K562 (cell line): ENCODE results near the gene AJM1. TPM values are rescaled to one million over a fixed set of nuclear protein-coding genes. Genes with fewer than 3 reads are reported as not detected.

ENCODE experiments used
- ATAC-seq: fragments of 200-7000 bp; cut with Tn5 transposase; 3 replicates; pipeline ENCODE4 v1.9.1; 2020; ENCODE audit warnings: moderate library complexity
- BruUV-seq: library from RNA; stranded (reverse); fragments of 400-500 nt; replicated peaks from 2 replicates; lab custom pipeline; 2021; lab: Mats Ljungman, UMichigan
- CTCF ChIA-PET: fragments of 300-600 bp; formaldehyde crosslinking; extraction: SDS; loops from one replicate; lab custom pipeline; 2021; ENCODE audit warnings: low intra/inter-chr PET ratio; lab: Yijun Ruan, JAX
- POLR2A ChIA-PET: fragments of 300-600, 350-650 bp; sonication (Branson Sonifier 250); formaldehyde crosslinking; extraction: SDS; loops from one replicate; lab custom pipeline; 2021; ENCODE audit warnings: antibody characterized with exemption, inconsistent platforms; lab: Yijun Ruan, JAX
- DNase-seq, 4 experiments: peaks; one replicate each; pipeline versions ENCODE4 v3.0.0 to v3.0.0-alpha.2; 2011 to 2018; ENCODE audit warnings: low spot score in 3 of 4, mixed read lengths in 3 of 4; ENCODE audit errors: extremely low read depth in 1 of 4
- FAIRE-seq: peaks from 2 replicates; lab custom pipeline; 2011; peaks lifted over from hg19 to GRCh38; lab: Jason Lieb, UNC
- H2AFZ ChIP-seq: 2 replicates; pipeline ENCODE4 v1.6.0; 2011; ENCODE audit warnings: low read depth, low read length, control low read depth, inconsistent platforms
- H3K27ac ChIP-seq: fragments of 200-600 bp; 3 replicates; pipeline ENCODE4 v1.8.0; 2011; ENCODE audit warnings: low read depth, mild to moderate bottlenecking, control low read depth, inconsistent platforms, low read length, moderate library complexity, mixed read lengths; ENCODE audit errors: extremely low read depth
- H3K27me3 ChIP-seq, 2 experiments: fragments of 300-600 bp in 1 of 2; 2 replicates in 1 of 2; 3 replicates in 1 of 2; pipeline versions ENCODE4 v1.6.0 to v1.8.0; 2011; ENCODE audit warnings: inconsistent platforms in 2 of 2, low read length in 2 of 2, mild to moderate bottlenecking in 1 of 2, mixed read lengths in 1 of 2, moderate library complexity in 1 of 2; ENCODE audit not compliant: control insufficient read depth in 2 of 2, insufficient read depth in 2 of 2
- H3K36me3 ChIP-seq: fragments of 300-600 bp; 3 replicates; pipeline ENCODE4 v1.8.0; 2011; ENCODE audit warnings: mild to moderate bottlenecking, low read length, inconsistent platforms; ENCODE audit not compliant: control insufficient read depth, insufficient read depth
- H3K4me1 ChIP-seq, 2 experiments: fragments of 200-600 bp in 1 of 2; replicated peaks in 1 of 2; 2 replicates in 1 of 2; 3 replicates in 1 of 2; pipeline versions ENCODE4 v1.5.1 to v1.8.0; 2011; ENCODE audit warnings: inconsistent platforms in 2 of 2, low read length in 2 of 2, mild to moderate bottlenecking in 1 of 2, mixed read lengths in 1 of 2, moderate library complexity in 1 of 2; ENCODE audit not compliant: control insufficient read depth in 2 of 2, insufficient read depth in 2 of 2
- H3K4me2 ChIP-seq: 2 replicates; pipeline ENCODE4 v1.6.1; 2011; ENCODE audit warnings: low read length, control low read depth, inconsistent platforms, mixed read lengths; ENCODE audit not compliant: insufficient read depth
- H3K4me3 ChIP-seq: fragments of 200-600 bp; sonication (generic), shearing (Covaris generic); 2 replicates; pipeline ENCODE4 v1.5.1; 2016; ENCODE audit warnings: control low read depth, inconsistent platforms
- H3K79me2 ChIP-seq: fragments of 200-600 bp; 3 replicates; pipeline ENCODE4 v1.8.0; 2011; ENCODE audit warnings: low read length, inconsistent platforms; ENCODE audit not compliant: control insufficient read depth, insufficient read depth
- H3K9ac ChIP-seq, 2 experiments: 2 replicates each; pipeline versions ENCODE4 v1.6.0 to v1.6.1; 2011; ENCODE audit warnings: low read depth in 2 of 2, low read length in 2 of 2, control low read depth in 1 of 2, inconsistent platforms in 1 of 2, mild to moderate bottlenecking in 1 of 2, mixed read lengths in 1 of 2; ENCODE audit not compliant: insufficient read depth in 1 of 2
- H3K9me1 ChIP-seq: one replicate; pipeline ENCODE4 v1.6.0; 2011; ENCODE audit warnings: inconsistent platforms, mild to moderate bottlenecking, low read length, moderate library complexity; ENCODE audit not compliant: control insufficient read depth, insufficient read depth
- H3K9me3 ChIP-seq: replicated peaks from 2 replicates; pipeline ENCODE4 v1.5.1; 2011; ENCODE audit warnings: low read depth, low read length, inconsistent platforms; ENCODE audit not compliant: control insufficient read depth, insufficient read depth
- H4K20me1 ChIP-seq: replicated peaks from 2 replicates; pipeline ENCODE4 v1.6.1; 2011; ENCODE audit warnings: low read length, inconsistent platforms, mixed read lengths; ENCODE audit not compliant: control insufficient read depth, insufficient read depth
- DEAF1 ChIP-seq: fragments of 450-650 bp; formaldehyde crosslinking; IDR thresholded peaks from 2 replicates; pipeline ENCODE4 v1.4.0; 2020; ENCODE audit warnings: mild to moderate bottlenecking, moderate library complexity
- E2F1 ChIP-seq: sonication (generic); formaldehyde crosslinking; IDR thresholded peaks from 2 replicates; pipeline ENCODE4 v1.8.1; 2023; ENCODE audit warnings: mild to moderate bottlenecking, missing genetic modification reagents, moderate library complexity
- FOXA1 ChIP-seq: fragments of 450-650 bp; IDR thresholded peaks from 2 replicates; pipeline ENCODE4 v1.6.1; 2016; ENCODE audit warnings: mild to moderate bottlenecking, borderline replicate concordance
- GATAD2B ChIP-seq: fragments of 450-650 bp; IDR thresholded peaks from 2 replicates; pipeline ENCODE4 v1.6.1; 2017; ENCODE audit warnings: mild to moderate bottlenecking, borderline replicate concordance
- MTA2 ChIP-seq: fragments of 450-650 bp; IDR thresholded peaks from 2 replicates; pipeline ENCODE4 v1.6.1; 2016; ENCODE audit warnings: low read depth
- NCOA4 ChIP-seq: fragments of 450-650 bp; IDR thresholded peaks from 2 replicates; pipeline ENCODE4 v1.6.1; 2018; ENCODE audit warnings: mild to moderate bottlenecking; ENCODE audit not compliant: partially characterized antibody
- NR3C1 ChIP-seq: sonication (generic); formaldehyde crosslinking; IDR thresholded peaks from 2 replicates; pipeline ENCODE4 v1.8.1; 2022; ENCODE audit warnings: missing genetic modification reagents
- PHF8 ChIP-seq: fragments of 200-600 bp; sonication (generic); IDR thresholded peaks from 2 replicates; pipeline ENCODE4 v1.6.1; 2012; ENCODE audit warnings: mixed run types, mild to moderate bottlenecking, inconsistent platforms, low read length, moderate library complexity, borderline replicate concordance
- RB1 ChIP-seq: fragments of 450-650 bp; IDR thresholded peaks from 2 replicates; pipeline ENCODE4 v1.6.1; 2017; ENCODE audit warnings: low read depth, mild to moderate bottlenecking
- SP1 ChIP-seq: sonication (generic); formaldehyde crosslinking; IDR thresholded peaks from 2 replicates; pipeline ENCODE4 v1.8.1; 2022; ENCODE audit warnings: mild to moderate bottlenecking, missing genetic modification reagents
- ZKSCAN8 ChIP-seq: fragments of 200-800 bp; sonication (Bioruptor generic); IDR thresholded peaks from 2 replicates; pipeline ENCODE4 v1.6.1; 2016; ENCODE audit warnings: missing genetic modification characterization, missing compliant biosample characterization
- ZNF395 ChIP-seq: fragments of 200-800 bp; sonication (Bioruptor generic); IDR thresholded peaks from 2 replicates; pipeline ENCODE4 v1.6.1; 2017; ENCODE audit warnings: missing genetic modification characterization, missing compliant biosample characterization
- WGBS: fragments of 100-300 bp; shearing (Covaris generic); methylation state at CpG from one replicate; pipeline ENCODE4 v1.1.6; 2016; ENCODE audit warnings: low coverage, mixed read lengths; ENCODE audit not compliant: insufficient coverage; ENCODE audit errors: missing lambda C conversion rate; 5-methylcytosine and 5-hydroxymethylcytosine counted together
- in situ Hi-C: fragments of 300-500 bp; cut with MboI; formaldehyde crosslinking; loops from 4 replicates; pipeline ENCODE4 v1.15.0; 2018; ENCODE audit warnings: inconsistent platforms, mixed read lengths
- intact Hi-C: fragments of 100-400 bp; cut with micrococcal nuclease; formaldehyde crosslinking; loops from 2 replicates; pipeline ENCODE4 v1.14.2; 2022
- polyA plus RNA-seq, 8 experiments: library from polyadenylated mRNA; depleted of rRNA in 4 of 8; stranded (reverse) in 5 of 8; unstranded in 3 of 8; fragments of >200 nt; fragmentation: Nextera tagmentation in 2 of 8; fragmentation: Illumina TruSeq in 1 of 8; extraction: Ambion mirVana in 2 of 8; extraction: Trizol in 1 of 8; gene quantifications; 2 replicates each; pipeline versions ENCODE4 v1.2.1 to v1.2.3, GENCODE V29; 2011 to 2014; ENCODE audit warnings: inconsistent platforms in 1 of 8, missing spikeins in 1 of 8
- total RNA-seq, 7 experiments: library from RNA; depleted of rRNA in 6 of 7; stranded (reverse); fragments of >200 nt in 6 of 7; fragmentation: Illumina TruSeq in 2 of 7; extraction: Trizol in 2 of 7; gene quantifications; 2 replicates each; pipeline versions ENCODE4 v1.2.1 to v1.2.3, GENCODE V29; 2011 to 2021; ENCODE audit warnings: low replicate concordance in 1 of 7

AJM1 gene
- total and polyA plus RNA-seq, 9 of the 15 experiments (the other 6 are each of a cell fraction or from before 2014, with no cell fraction given): 0.01 to 3.7 (median 0.65) TPM; not detected in 1

GRCh38 chr9:136848393-136849037, 6.2 kb downstream of the AJM1 start (continued):
- TF ChIP-seq ZNF395 (CRISPR knock-in tag) (0 out of 2 replicates have a peak, but pooled peaks have one; percentile 23), NR3C1 (CRISPR knock-in tag) (0 out of 2 replicates have a peak, but pooled peaks have one; percentile 23)

- in situ Hi-C loops: no loop called here
- Histone ChIP-seq H3K9ac (peak within 1 kb of the TSS; percentile 92 to 97), H3K4me2 (peak within 1 kb of the TSS; percentile 97), H3K9me3 (no peaks in the 10 kb centered on the region), H3K27me3 (no peaks in the 10 kb centered on the region), H3K27ac (peak within 1 kb of the TSS; percentile 89), H2AFZ (peak within 1 kb of the TSS; percentile 98), H3K79me2 (peaks cover 27% of the 10 kb centered on the region), H3K4me3 (peak within 1 kb of the TSS; percentile 95), H3K9me1 (no peaks in the 10 kb centered on the region), H4K20me1 (0 out of 2 replicates have a peak, but pooled peaks cover 5% of the 10 kb centered on the region), H3K36me3 (peaks cover 29% of the 10 kb centered on the region; the same call in 1 of the 3 replicates), H3K4me1 (peaks cover 9 to 84% of the 10 kb centered on the region in 2 experiments; a peak in 4 of 5 replicates)
- ATAC-seq (peak; percentile 84), FAIRE-seq (peak; percentile 100), DNase-seq (peak; percentile 94 to 99 (median 97))
- no TSS peak for BruUV-seq
- POLR2A ChIA-PET: interaction anchor here (1.2 to 1.3 kb wide), 2 partner anchors 9 to 17 kb away, joined by 4 read pairs; partner anchors contain the start of gene EDF1
- under 1% methylated on average over 52 of the region's 77 CpGs for WGBS
- intact Hi-C loops: loop anchor here (1.0 to 5.0 kb wide), 3 partner anchors 37 to 93 kb away; partner anchors contain the start of genes FBXW5, TMEM141 and TRAF2
- CTCF ChIA-PET: interaction anchor here (0.6 kb wide), 1 partner anchor 37 kb away, joined by 3 read pairs; the partner anchor contains the start of gene TRAF2
- TF ChIP-seq DEAF1 (no peak), MTA2 (no peak), SP1 (CRISPR knock-in tag) (peak; percentile 87), NCOA4 (no peak), PHF8 (peak; percentile 78; the same call in 1 of the 2 replicates), GATAD2B (no peak), RB1 (peak; percentile 74), FOXA1 (no peak), ZKSCAN8 (CRISPR knock-in tag) (no peak), E2F1 (CRISPR knock-in tag) (no peak)
Observed at GRCh38 chr9:136849038-136849959, 7.0 kb downstream of the AJM1 start, which contains the start of gene PHPT1. PHPT1 (plus strand) TSS chr9:136849409; CDS start chr9:136849431, 22 bp downstream.
